Measurements from ENCODE around the gene MEG3. TPM values are rescaled to one million over a fixed set of nuclear protein-coding genes. Genes with fewer than 3 reads are reported as not detected.
"Not testable (repeated sequence)": the region's sequence is repeated elsewhere in the genome, so short reads cannot be mapped to it uniquely, and the experiment has no call there.

Gene MEG3
- total RNA-seq, 1 donor from 2014 or later, result not detected

- Mint-ChIP-seq H3K27me3 (ENCODE audit: low read depth) (no peaks in the 10 kb centered on the region), H3K9me3 (ENCODE audit: low read depth) (no peaks in the 10 kb centered on the region), H3K4me1 (ENCODE audit: low read depth) (peaks cover 36% of the 10 kb centered on the region), H3K4me3 (ENCODE audit: unreplicated experiment) (no peak overlapping the region), H3K36me3 (ENCODE audit: low read depth) (no peaks in the 10 kb centered on the region), H3K27ac (ENCODE audit: unreplicated experiment) (no peak overlapping the region)
- DNase-seq (ENCODE audit: low spot score), result no peak
- no peak for TF ChIP-seq CTCF (IDR thresholded peaks at IDR 0.05)
These were observed 8.7 kb upstream of the MEG3 start for GRCh38 chr14:100816950-100817901.

- Mint-ChIP-seq H3K4me1 (ENCODE audit: low read depth) (peaks cover 46% of the 10 kb centered on the region), H3K27me3 (ENCODE audit: low read depth) (no peaks in the 10 kb centered on the region), H3K27ac (ENCODE audit: unreplicated experiment) (no peak overlapping the region), H3K9me3 (ENCODE audit: low read depth) (no peaks in the 10 kb centered on the region), H3K4me3 (ENCODE audit: unreplicated experiment) (no peak overlapping the region), H3K36me3 (ENCODE audit: low read depth) (no peaks in the 10 kb centered on the region)
- no peak for TF ChIP-seq CTCF (IDR thresholded peaks at IDR 0.05)
- peak; percentile 18 for DNase-seq (ENCODE audit: low spot score)
These were observed 7.7 kb upstream of the MEG3 start for GRCh38 chr14:100818221-100818699.

GRCh38 chr14:100818923-100819322 is 7.0 kb upstream of the MEG3 start:
- H3K9me3 Mint-ChIP-seq (ENCODE audit: low read depth); DNase-seq (ENCODE audit: low spot score): not testable (repeated sequence)

GRCh38 chr14:100819453-100819828 is 6.5 kb upstream of the MEG3 start:
- TF ChIP-seq CTCF (IDR thresholded peaks at IDR 0.05), result no peak
- no peak overlapping the region for H3K27ac Mint-ChIP-seq (ENCODE audit: unreplicated experiment)
- no peak for DNase-seq (ENCODE audit: low spot score)

More at GRCh38 chr14:100818923-100819322, 7.0 kb upstream of the MEG3 start:
- not testable (repeated sequence) for H3K27ac Mint-ChIP-seq (ENCODE audit: unreplicated experiment); H3K27me3 Mint-ChIP-seq (ENCODE audit: low read depth); H3K4me3 Mint-ChIP-seq (ENCODE audit: unreplicated experiment); H3K36me3 Mint-ChIP-seq (ENCODE audit: low read depth)
- H3K4me1 Mint-ChIP-seq (ENCODE audit: low read depth), result peaks cover 49% of the 10 kb centered on the region

GRCh38 chr14:100819829-100820475 is 6.0 kb upstream of the MEG3 start:
- no peak for TF ChIP-seq CTCF (IDR thresholded peaks at IDR 0.05)
- Mint-ChIP-seq H3K9me3 (ENCODE audit: low read depth) (no peaks in the 10 kb centered on the region), H3K27me3 (ENCODE audit: low read depth) (no peaks in the 10 kb centered on the region), H3K4me1 (ENCODE audit: low read depth) (peaks cover 49% of the 10 kb centered on the region), H3K36me3 (ENCODE audit: low read depth) (no peaks in the 10 kb centered on the region), H3K27ac (ENCODE audit: unreplicated experiment) (no peak overlapping the region), H3K4me3 (ENCODE audit: unreplicated experiment) (no peak overlapping the region)
- DNase-seq (ENCODE audit: low spot score), result no peak

More at GRCh38 chr14:100819453-100819828, 6.5 kb upstream of the MEG3 start:
- Mint-ChIP-seq H3K4me3 (ENCODE audit: unreplicated experiment) (no peak overlapping the region), H3K27me3 (ENCODE audit: low read depth) (no peaks in the 10 kb centered on the region), H3K9me3 (ENCODE audit: low read depth) (no peaks in the 10 kb centered on the region), H3K4me1 (ENCODE audit: low read depth) (peaks cover 49% of the 10 kb centered on the region), H3K36me3 (ENCODE audit: low read depth) (no peaks in the 10 kb centered on the region)

Data from chondrocyte (in vitro differentiated cells).